Neural cell (in vitro differentiated cells): ENCODE data around the gene POU3F1. TPM values are rescaled to one million over a fixed set of nuclear protein-coding genes. Genes with fewer than 3 reads are reported as not detected.

Experiments used
- H2AFZ ChIP-seq: fragments of 200-600, 300-800 bp; sonication (generic), shearing (Covaris generic); 2 replicates; pipeline ENCODE4 v1.6.0; 2014; ENCODE audit warnings: low read depth, mild to moderate bottlenecking, antibody characterized with exemption, low read length, moderate library complexity
- H3F3A ChIP-seq: fragments of 200-600 bp; shearing (Covaris generic); 2 replicates; pipeline ENCODE4 v1.6.1; 2016; ENCODE audit warnings: mild to moderate bottlenecking, moderate library complexity, mixed read lengths, antibody characterized with exemption, low read length; ENCODE audit not compliant: insufficient read depth, poor library complexity, severe bottlenecking
- H3K27ac ChIP-seq: fragments of 200-600, 300-800 bp; sonication (generic), shearing (Covaris generic); 2 replicates; pipeline ENCODE4 v1.5.1; 2014; ENCODE audit warnings: mild to moderate bottlenecking, low read length, moderate library complexity
- H3K27me3 ChIP-seq: fragments of 300-800, 200-600 bp; sonication (generic), shearing (Covaris generic); 2 replicates; pipeline ENCODE4 v1.6.0; 2014; ENCODE audit warnings: mild to moderate bottlenecking, low read depth, low read length, moderate library complexity; ENCODE audit not compliant: insufficient read depth
- H3K36me3 ChIP-seq: fragments of 300-800, 200-600 bp; sonication (generic), shearing (Covaris generic); 2 replicates; pipeline ENCODE4 v1.5.1; 2014; ENCODE audit warnings: mild to moderate bottlenecking, antibody characterized with exemption, low read length, moderate library complexity; ENCODE audit not compliant: insufficient read depth
- H3K4me2 ChIP-seq: fragments of 300-800, 200-600 bp; sonication (generic), shearing (Covaris generic); 2 replicates; pipeline ENCODE4 v1.6.0; 2014; ENCODE audit warnings: mild to moderate bottlenecking, low read length
- H3K4me3 ChIP-seq: fragments of 300-800, 200-600 bp; sonication (generic), shearing (Covaris generic); 2 replicates; pipeline ENCODE4 v1.5.1; 2014; ENCODE audit warnings: mild to moderate bottlenecking, low read length, moderate library complexity
- H3K79me2 ChIP-seq: fragments of 200-600 bp; shearing (Covaris generic); replicated peaks from 2 replicates; pipeline ENCODE4 v1.6.0; 2014; ENCODE audit warnings: mild to moderate bottlenecking, low read length, moderate library complexity; ENCODE audit not compliant: insufficient read depth
- H3K9ac ChIP-seq: fragments of 300-800, 200-600 bp; sonication (generic), shearing (Covaris generic); 2 replicates; pipeline ENCODE4 v1.6.1; 2016; ENCODE audit warnings: mild to moderate bottlenecking, low read length, mixed read lengths
- H3K9me2 ChIP-seq: fragments of 200-600 bp; shearing (Covaris generic); 2 replicates; pipeline ENCODE4 v1.6.1; 2016; ENCODE audit warnings: mild to moderate bottlenecking, low read length, mixed read lengths; ENCODE audit not compliant: insufficient read depth
- H3K9me3 ChIP-seq: fragments of 200-600, 300-800 bp; sonication (generic), shearing (Covaris generic); 2 replicates; pipeline ENCODE4 v1.6.1; 2016; ENCODE audit warnings: mild to moderate bottlenecking, mixed run types, low read length, moderate library complexity, mixed read lengths
- H4K20me1 ChIP-seq: fragments of 200-600 bp; shearing (Covaris generic); 2 replicates; pipeline ENCODE4 v1.6.1; 2016; ENCODE audit warnings: mild to moderate bottlenecking, mixed run types; ENCODE audit not compliant: insufficient read depth
- EP300 ChIP-seq: fragments of 450-650 bp; conservative IDR thresholded peaks from 2 replicates; pipeline ENCODE4 v1.6.1; 2014; ENCODE audit warnings: antibody characterized with exemption, mild to moderate bottlenecking, moderate library complexity; ENCODE audit not compliant: poor library complexity, severe bottlenecking
- EZH2 ChIP-seq: fragments of 200-600, 300-800 bp; shearing (Covaris generic), sonication (generic); IDR thresholded peaks from 2 replicates; pipeline ENCODE4 v1.6.1; 2014; ENCODE audit warnings: antibody characterized with exemption, low read length, borderline replicate concordance, mild to moderate bottlenecking; ENCODE audit not compliant: insufficient read depth, poor library complexity, severe bottlenecking
- MXI1 ChIP-seq: fragments of 450-650 bp; conservative IDR thresholded peaks from 2 replicates; pipeline ENCODE4 v1.6.1; 2014; ENCODE audit warnings: antibody characterized with exemption, mild to moderate bottlenecking; ENCODE audit not compliant: poor library complexity, severe bottlenecking
- POLR2AphosphoS5 ChIP-seq: IDR thresholded peaks from 2 replicates; pipeline ENCODE4 v1.6.1; 2012
- RAD21 ChIP-seq: fragments of 450-650 bp; conservative IDR thresholded peaks from 2 replicates; pipeline ENCODE4 v1.6.1; 2014; ENCODE audit warnings: antibody characterized with exemption, mild to moderate bottlenecking, moderate library complexity
- REST ChIP-seq: IDR thresholded peaks from 2 replicates; pipeline ENCODE4 v1.6.1; 2012; ENCODE audit warnings: borderline replicate concordance
- SMC3 ChIP-seq: fragments of 450-650 bp; conservative IDR thresholded peaks from 2 replicates; pipeline ENCODE4 v1.6.1; 2014; ENCODE audit warnings: antibody characterized with exemption, mild to moderate bottlenecking, moderate library complexity; ENCODE audit not compliant: poor library complexity
- TAF1 ChIP-seq: IDR thresholded peaks from 2 replicates; pipeline ENCODE4 v1.6.1; 2012; ENCODE audit warnings: low read depth
- polyA plus RNA-seq: library from polyadenylated mRNA; depleted of rRNA; stranded (reverse); fragments of >200 nt; gene quantifications from 2 replicates; pipeline ENCODE4 v1.2.3, GENCODE V29; 2014
- TF ChIP-seq, protein P1 (sequence below): fragments of 450-650 bp; IDR thresholded peaks from 2 replicates; pipeline ENCODE4 v1.5.1; 2014; ENCODE audit warnings: antibody characterized with exemption, mild to moderate bottlenecking, moderate library complexity; ENCODE audit not compliant: poor library complexity, severe bottlenecking

POU3F1 gene
- polyA plus RNA-seq, 1 donor from 2014 or later, result 3.1 TPM

- no peaks in the 10 kb centered on the region for H3F3A ChIP-seq
- no peaks in the 10 kb centered on the region for H3K9me2 ChIP-seq
- no peaks in the 10 kb centered on the region for H4K20me1 ChIP-seq
- H3K4me2 ChIP-seq, result no peak overlapping the region
- no peak overlapping the region for H2AFZ ChIP-seq
- no peaks in the 10 kb centered on the region for H3K27me3 ChIP-seq
- H3K36me3 ChIP-seq, result no peaks in the 10 kb centered on the region
- no peaks in the 10 kb centered on the region for H3K9me3 ChIP-seq
- no peak overlapping the region for H3K27ac ChIP-seq
- no peak overlapping the region for H3K9ac ChIP-seq
- H3K79me2 ChIP-seq, result no peaks in the 10 kb centered on the region
- TF ChIP-seq RAD21, result no peak
- no peak for TF ChIP-seq POLR2AphosphoS5
- TF ChIP-seq TAF1, result no peak
- TF ChIP-seq EP300, result no peak
- TF ChIP-seq MXI1, result no peak
- no peak for TF ChIP-seq SMC3
- TF ChIP-seq, protein P1, sequence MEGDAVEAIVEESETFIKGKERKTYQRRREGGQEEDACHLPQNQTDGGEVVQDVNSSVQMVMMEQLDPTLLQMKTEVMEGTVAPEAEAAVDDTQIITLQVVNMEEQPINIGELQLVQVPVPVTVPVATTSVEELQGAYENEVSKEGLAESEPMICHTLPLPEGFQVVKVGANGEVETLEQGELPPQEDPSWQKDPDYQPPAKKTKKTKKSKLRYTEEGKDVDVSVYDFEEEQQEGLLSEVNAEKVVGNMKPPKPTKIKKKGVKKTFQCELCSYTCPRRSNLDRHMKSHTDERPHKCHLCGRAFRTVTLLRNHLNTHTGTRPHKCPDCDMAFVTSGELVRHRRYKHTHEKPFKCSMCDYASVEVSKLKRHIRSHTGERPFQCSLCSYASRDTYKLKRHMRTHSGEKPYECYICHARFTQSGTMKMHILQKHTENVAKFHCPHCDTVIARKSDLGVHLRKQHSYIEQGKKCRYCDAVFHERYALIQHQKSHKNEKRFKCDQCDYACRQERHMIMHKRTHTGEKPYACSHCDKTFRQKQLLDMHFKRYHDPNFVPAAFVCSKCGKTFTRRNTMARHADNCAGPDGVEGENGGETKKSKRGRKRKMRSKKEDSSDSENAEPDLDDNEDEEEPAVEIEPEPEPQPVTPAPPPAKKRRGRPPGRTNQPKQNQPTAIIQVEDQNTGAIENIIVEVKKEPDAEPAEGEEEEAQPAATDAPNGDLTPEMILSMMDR, result no peak
- TF ChIP-seq REST, result no peak
- TF ChIP-seq EZH2, result no peak
- H3K4me3 ChIP-seq, result no peak overlapping the region
These were observed 21.8 kb upstream of the POU3F1 start for GRCh38 chr1:38068220-38068979.

DNA sequence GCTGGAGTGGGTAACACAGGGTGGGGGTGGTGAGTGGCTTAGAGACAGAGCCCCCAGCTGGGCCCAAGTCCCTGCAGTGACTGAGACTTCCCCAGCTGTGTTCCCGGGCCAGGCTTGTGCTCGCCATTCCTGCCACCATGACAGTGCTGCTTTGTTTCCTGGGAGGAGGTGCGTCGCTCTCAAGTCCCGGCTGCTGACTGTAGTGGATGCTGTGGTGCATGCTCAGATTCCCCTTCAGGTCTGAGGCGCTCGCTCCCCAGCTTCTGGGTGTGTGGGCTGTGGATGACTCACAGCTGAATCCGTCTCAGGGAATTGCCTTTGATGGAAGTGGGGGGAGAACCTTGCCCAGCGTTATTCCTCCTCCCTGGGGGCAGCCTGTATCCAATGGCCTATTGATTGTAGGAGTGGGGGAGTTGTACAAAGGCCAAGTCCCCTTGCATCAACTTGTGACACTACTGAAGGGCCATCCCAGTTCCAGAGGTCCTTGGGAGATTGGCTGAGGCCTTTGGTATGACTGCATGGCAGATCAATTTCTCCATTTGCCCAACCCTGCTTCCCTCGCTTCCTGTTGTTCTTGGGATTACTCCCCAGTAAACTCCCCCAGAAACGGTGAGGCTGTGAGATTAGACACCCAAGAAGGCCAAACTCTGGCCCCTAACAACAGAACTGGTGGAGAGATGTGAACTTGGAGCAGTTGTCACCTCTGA is 17.8 kb upstream of the POU3F1 start:
- no peak overlapping the region for H3K27ac ChIP-seq
- no peaks in the 10 kb centered on the region for H3K79me2 ChIP-seq
- H3K36me3 ChIP-seq, result no peaks in the 10 kb centered on the region
- no peaks in the 10 kb centered on the region for H3K27me3 ChIP-seq
- TF ChIP-seq, protein P1, result no peak
- TF ChIP-seq POLR2AphosphoS5 (no peak), SMC3 (no peak), REST (no peak), MXI1 (no peak), TAF1 (no peak), EZH2 (no peak), EP300 (no peak), RAD21 (no peak)
- no peaks in the 10 kb centered on the region for H4K20me1 ChIP-seq
- no peak overlapping the region for H2AFZ ChIP-seq
- H3K9ac ChIP-seq, result no peak overlapping the region
- H3K9me2 ChIP-seq, result no peaks in the 10 kb centered on the region
- no peaks in the 10 kb centered on the region for H3F3A ChIP-seq
- H3K9me3 ChIP-seq, result no peaks in the 10 kb centered on the region
- H3K4me3 ChIP-seq, result no peak overlapping the region
- H3K4me2 ChIP-seq, result no peak overlapping the region
